Activated T-helper 1 cell treated with Interleukin-2 at 50 U/mL for 16 hours (primary cell): ENCODE results near the gene MAIP1.
"Not testable (repeated sequence)": the region's sequence is repeated elsewhere in the genome, so short reads cannot be mapped to it uniquely, and the experiment has no call there.

ENCODE experiments used
- DNase-seq: peaks from one replicate; pipeline ENCODE4 v3.0.0-alpha.2; 2020; ENCODE audit warnings: low read depth

Gene MAIP1, protein sequence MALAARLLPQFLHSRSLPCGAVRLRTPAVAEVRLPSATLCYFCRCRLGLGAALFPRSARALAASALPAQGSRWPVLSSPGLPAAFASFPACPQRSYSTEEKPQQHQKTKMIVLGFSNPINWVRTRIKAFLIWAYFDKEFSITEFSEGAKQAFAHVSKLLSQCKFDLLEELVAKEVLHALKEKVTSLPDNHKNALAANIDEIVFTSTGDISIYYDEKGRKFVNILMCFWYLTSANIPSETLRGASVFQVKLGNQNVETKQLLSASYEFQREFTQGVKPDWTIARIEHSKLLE

DNA sequence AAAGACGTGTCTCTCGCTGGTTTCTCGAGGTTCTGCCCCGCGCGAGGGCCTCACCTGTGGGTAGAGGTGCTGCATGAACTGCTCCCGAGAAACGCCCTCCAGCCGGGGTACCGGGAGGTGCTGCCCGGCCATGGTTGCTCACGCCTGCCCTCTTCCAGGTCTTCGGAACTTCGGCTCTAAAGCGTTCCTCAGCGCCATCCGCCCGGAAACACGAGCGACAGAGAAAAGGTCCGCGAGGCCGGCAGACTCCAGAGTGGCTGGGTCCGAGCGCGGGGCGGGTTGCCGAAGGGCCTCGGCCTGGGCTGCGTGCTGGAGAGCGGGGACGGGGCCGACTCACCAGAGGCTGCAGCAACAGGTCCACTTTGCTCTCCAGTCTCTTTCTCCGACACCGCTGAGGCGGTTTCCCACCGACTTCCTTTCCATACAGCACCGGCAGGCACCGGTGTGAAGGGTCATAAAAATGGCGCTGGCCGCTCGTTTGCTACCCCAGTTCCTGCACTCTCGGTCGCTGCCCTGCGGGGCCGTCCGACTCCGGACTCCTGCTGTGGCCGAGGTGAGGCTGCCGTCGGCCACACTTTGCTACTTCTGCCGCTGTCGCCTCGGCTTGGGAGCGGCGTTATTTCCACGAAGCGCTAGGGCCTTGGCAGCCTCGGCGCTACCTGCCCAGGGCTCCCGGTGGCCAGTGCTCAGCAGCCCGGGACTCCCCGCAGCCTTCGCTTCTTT, at the start of gene MAIP1, which contains the start of gene TYW5:
Gene MAIP1 (plus strand): TSS at position 244 of the 723 bp plus-strand sequence. CDS start 217 bp downstream, at position 461.
Gene TYW5 (minus strand): TSS at position 153 of the 723 bp plus-strand sequence. CDS start 21 bp downstream, at position 132.
- DNase-seq: peak; percentile 59

DNA sequence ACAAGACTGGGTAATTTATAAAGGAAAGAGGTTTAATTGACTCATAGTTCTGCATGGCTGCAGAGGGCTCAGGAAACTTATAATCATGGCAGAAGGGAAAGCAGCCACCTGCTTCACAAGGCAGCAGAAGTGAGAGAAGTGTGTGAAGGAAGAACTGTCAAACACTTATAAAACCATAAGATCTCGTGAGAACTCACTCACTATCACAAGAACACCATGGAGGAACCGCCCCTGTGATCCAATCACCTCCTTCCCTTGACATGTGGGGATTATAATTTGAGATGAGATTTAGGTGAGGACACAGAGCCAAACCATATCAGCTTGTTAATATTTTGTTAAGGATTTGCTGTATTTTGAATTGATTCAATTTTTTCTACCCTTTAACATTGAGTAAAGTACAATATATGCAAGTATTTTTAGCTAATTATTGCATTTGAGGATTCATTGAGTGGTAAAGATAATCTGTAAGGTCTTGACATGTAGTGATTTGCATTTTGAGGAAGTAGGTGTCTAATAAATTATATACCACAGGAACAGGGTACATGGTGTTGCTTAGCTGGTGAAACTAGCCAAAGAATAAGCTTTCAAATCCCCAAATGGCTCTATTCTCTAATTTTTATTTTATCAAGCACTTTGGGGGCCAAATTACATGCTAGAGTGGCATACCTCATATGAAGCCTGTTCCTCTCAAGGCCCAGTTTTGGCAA, 48.2 kb upstream of the MAIP1 start:
- DNase-seq: no peak

DNA sequence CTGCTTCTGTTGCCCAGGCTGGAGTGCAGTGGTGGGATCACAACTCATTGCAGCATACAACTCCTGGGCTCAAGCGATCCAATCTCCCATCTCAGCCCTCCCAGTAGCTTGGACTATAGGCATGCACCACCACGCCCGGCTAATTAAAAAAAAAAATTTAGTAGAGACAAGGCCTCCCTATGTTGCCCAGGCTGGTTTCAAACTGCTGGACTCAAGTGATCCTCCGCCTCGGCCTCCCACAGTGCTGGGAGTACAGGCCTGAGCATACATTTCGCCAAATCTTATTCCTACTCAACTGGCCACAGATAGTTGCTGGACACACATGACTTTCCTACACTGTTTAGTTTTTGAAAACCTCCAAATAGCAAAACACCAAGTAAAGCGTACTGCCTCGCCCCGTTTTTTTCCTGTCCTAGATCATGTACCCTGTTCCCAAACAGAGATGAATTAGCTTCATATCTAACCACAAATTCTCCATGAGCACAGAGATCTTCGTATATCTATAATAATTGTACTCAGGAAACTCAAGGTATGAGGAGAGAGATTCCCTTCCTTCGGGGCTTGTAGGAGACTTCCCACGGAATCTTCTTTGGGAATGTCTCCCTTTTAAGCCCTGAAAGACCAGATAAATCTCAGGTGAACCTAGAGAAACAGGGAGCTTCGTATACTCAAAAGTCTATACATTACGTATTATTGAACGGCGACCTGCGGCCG, 44.9 kb upstream of the MAIP1 start:
- DNase-seq: no peak

DNA sequence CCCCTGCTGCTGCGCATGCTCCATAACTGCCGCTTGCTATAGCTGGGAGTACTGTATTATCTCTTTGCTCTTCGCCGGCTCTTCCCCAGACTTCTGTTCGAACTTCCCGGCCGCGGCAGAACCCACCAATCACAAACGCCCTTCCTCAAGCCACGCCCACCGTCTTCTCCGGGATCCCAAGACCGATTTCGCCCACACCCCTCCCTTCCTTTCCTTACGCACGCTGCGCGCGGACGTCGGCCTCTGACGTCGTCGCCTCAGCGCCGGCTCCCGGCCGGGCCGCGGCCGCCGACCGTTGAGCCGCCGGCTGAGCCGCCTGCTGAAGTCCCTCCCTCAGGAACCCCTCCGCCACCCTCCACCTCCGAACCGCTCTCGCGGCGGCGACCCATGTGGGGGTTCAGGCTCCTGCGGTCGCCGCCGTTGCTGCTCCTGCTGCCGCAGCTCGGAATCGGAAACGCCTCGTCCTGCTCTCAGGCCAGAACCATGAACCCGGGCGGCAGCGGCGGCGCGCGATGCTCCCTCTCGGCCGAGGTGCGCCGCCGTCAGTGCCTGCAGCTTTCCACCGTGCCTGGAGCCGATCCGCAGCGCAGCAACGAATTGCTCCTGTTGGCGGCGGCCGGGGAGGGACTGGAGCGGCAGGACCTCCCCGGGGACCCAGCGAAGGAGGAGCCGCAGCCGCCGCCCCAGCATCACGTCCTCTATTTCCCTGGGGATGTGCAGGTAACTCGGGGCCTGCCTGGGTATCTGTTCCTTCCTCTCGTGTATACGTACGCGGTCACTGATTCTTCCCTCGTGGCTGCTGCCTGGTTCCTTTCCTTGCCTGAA, 44.1 kb upstream of the MAIP1 start, which contains the start of gene C2orf69:
Gene C2orf69 (plus strand): TSS at position 242 of the 825 bp plus-strand sequence. CDS start 146 bp downstream, at position 388.
- DNase-seq: peak; percentile 82

DNA sequence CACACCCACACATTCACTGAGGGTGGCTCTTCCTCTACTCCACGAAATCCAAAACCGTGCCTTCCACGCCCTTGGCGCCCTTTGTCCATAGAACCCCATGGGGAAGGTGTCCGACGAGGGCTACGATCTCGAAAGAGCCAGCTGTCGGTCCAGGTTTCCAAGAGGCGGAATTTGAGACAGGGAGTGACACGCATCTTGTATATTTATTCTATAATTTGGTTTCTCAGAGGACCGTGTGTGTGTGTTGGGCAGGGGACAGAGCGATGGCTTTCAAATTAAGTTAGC, 43.6 kb upstream of the MAIP1 start:
- DNase-seq: no peak

DNA sequence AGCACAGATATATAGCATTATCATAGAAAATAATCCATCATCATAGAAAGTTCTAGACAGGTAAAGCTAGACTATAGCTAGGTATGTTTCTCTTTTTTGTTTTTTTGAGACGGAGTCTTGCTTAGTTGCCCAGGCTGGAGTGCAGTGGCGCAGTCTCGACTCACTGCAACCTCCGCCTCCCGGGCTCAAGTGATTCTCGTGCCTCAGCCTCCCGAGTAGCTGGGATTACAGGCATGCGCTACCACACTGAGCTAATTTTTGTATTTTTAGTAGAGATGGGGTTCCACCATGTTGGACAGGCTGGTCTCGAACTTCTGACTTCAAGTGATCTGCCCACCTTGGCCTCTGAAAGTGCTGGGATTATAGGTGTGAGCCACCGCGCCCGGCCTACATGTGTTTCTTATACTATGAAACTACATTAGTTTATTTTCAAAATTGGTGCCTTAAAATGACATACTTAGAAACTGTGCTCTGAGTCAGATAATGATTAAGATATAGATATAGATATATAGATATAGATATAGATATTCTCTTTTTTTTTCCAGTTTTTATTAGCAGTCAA, 42.7 kb upstream of the MAIP1 start:
- DNase-seq: not testable (repeated sequence)

DNA sequence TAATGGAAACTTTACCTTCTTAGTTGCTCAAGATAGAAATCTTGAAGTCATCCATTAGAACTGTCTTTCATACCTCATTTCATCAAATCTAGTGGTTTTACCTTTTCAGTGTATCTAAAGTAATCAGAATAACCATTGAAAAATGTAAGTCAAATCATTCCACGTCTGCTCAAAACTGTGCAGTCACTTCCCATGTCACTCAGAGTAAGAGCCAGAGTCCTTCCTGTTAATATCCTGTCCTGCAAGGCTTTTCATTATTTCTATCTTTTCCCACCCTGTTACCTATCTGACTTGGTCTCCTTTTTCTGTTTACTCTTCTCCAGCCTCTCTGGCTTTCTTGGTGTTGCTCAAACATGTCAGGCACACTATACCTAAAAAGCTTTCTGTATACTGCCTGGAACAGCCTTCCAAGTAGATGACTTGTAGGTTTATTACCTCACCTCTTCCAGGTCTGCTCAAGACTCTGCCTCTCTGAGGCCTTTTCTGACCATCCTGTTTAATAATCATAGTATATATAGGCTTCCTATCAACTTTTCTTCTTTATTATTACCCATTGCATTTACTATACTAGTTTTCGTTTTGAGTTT, 40.9 kb upstream of the MAIP1 start:
- DNase-seq: no peak

DNA sequence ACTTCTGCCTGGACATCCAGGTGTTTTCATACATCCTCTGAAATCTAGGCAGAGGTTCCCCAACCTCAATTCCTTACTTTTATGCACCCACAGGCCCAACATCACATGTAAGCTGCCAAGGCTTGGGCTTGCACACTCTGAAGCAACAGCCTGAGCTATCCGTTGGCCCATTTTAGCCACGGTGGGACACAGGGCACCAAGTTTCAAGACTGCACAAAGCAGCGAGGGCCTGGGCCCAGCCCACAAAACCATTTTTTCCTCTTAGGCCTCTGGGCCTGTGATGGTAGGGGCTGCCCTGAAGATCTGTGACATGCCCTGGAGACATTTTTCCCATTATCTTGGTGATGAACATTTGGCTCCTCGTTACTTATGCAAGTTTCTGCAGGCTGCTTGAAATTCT, 38.4 kb upstream of the MAIP1 start:
- no peak for DNase-seq

DNA sequence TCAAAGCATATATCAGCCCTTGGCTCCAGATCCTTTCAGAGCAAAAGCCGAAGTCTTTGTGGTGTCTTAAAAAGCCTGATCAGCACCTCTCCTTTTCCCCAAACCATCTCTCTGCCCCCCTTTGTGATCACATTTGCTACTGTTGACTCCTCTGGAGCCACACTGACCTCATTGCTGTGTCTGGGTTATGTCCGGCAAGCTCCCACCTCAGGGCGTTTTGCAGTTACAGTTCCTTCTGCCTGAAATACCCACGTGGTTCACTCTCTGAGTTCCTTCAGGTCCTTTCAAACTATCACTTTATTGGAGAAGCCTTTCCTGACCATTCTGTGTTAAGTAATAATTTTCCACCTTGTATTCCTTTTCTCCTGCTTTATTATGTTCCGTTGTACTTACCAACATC, 32.5 kb upstream of the MAIP1 start:
- DNase-seq: no peak

DNA sequence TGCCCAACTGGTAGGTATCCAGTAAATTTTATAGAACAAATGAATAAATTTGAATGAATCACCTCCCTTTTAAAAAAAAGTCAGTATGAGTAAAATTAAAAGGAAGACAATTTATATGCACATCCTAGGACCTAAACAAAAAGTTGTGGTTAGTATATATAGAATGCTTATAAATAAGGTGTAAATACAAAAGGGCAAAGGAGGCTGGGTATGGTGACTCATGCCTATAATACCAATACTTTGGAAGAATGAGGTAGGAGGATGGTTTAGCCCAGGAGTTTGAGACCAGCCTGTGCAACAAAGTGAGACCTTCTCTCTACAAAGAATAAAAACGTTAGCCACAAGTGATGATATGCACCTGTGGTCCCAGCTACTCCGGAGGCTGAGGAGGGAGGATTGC, 31.5 kb upstream of the MAIP1 start:
- DNase-seq: no peak

DNA sequence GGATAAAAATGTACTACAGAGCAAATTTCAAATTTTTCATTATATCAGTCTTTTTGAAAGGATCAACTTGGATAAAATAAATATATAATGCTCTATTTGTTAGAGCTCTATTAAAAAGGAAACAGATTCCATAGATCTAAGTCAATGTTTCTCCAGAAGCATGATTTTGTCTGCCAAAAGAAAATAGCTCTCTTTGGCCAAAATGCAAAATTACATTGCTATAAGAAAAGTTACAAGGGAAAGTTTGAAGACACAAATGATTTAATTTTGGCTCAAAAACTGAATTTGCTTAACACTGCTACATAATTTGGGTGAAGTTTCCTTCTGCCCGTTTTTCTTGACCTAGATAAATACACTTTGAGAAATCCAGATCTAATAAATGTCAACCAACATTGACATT, 28.6 kb upstream of the MAIP1 start:
- DNase-seq: no peak

DNA sequence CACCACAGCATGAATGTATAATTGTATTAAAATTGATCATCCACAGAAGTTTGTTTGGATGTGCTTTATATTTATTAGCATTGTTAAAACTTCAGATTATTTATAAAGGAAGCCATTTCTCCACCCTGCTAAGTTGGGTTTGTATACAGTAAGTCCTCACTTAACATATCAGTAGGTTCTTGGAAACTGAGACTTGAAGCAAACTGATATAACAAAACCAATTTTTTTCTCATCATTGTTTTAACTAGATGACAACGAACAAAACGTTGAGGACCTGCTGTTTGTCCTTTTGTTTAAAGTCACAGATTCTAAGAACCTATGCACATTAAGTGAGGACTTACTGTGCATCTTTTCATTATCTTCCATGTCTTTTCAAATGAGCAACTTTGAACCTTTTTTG, 27.2 kb upstream of the MAIP1 start:
- no peak for DNase-seq

DNA sequence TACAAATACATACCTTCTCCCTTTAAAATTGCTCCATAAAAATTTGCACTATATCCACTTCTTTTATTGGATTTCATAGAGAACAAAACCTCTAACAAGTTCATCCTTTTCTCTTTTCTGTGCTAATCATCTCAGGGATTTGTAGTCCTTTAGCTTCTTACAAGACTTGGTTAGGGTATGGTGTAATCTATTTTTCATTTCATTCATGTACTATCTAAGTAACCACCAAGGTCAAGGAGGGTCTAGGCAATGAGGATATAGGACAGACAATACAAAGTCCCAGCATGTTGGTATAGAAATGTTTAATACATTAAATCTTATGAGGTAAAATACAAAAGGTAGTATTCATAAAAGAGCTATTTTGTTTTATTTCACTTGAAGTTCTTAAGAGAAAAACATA, 26.8 kb upstream of the MAIP1 start:
- no peak for DNase-seq

DNA sequence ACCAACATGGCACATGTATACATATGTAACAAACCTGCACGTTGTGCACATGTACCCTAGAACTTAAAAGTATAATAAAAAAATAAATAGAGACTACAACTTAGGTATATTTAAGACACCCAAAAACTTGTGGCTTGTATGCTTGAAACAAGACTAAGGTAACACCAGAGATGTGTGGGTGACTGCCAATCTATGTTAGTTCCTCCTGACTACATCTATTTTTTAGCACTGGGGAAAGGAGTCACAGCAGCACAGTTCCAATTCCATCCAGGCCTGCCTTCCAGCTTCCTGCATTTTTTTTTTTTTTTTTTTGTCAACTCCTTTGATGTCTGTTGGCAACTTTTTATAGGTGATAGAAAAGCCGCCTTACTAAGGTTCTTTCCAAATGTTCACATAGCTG, 26.1 kb upstream of the MAIP1 start:
- no peak for DNase-seq

DNA sequence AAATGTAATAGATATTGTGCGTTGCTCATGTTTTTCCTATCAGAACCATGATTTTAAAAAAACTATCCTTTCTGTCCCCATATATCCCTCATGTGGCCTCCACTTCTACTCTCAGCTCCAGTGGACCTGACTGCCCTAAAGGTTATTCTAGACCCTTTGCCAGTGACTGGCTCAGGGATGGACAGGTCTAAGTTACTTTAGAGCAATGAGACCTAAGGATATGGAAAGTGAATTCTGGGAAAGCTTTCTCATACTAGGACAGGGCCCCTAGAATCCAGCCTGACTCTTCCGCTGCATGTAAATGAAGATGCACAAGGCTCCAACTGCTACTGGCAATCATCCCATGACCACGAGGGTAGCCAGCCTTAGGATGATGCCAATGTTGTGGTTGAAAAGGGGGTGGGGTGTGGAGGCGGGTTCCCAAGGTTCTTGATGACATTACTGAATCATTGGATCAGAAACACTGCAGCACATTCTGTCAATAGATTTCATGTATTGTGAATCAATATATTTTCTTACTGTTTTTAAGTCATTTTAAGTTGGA, 23.0 kb upstream of the MAIP1 start:
- no peak for DNase-seq

DNA sequence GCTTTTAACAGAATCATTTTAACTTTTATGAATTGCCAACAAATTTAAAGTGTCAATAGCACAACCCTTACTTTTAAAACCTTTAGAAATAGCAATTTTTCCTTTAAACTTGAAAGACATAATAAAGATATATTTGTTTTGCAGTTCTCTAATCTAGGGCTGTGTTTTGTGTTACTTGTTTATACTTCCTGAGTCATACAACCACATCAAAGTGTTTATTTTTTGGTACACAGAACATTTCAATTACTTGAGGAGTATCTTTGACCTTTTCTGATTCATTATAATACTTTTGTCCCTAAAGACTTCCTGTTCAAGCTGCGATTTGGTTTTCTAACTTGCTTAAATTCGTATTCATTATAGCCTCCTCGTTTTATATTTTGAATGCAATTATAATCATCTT, 21.9 kb upstream of the MAIP1 start:
- no peak for DNase-seq

DNA sequence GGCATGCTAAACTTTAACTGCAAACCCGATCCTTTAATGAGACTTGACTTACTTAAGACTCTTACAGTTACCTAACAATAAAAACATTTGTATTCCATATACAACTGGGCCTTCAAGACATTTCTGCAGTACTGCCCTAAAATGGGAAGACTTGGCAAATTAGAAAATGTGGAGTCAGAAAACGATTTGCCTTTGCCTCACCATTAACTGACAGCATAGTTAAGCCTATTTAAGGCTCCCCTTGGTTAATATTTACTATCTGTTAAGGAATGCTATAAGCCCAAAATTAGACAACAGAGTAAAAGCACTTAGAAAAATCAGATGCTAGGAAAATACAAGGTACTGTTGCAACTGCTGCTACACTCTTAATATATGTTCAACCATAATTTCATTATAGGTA, 18.8 kb upstream of the MAIP1 start:
- DNase-seq: no peak

DNA sequence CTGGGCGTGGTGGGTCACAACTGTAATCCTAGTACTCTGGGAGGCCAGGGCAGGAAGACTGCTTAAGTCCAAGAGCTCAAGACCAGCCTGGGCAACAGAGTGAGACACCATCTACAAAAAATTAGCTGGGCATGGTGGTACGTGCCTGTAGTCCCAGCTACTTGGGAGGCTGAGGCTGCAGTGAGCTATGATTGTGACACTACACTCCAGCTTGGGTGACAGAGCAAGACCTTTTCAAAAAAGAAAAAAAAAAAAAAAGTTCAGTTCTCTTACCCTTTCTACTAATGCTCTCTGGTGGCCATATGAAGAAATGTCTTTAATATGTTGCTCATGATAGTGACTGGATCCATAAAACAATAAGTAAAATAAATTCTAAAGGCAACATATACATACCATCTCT, 15.0 kb upstream of the MAIP1 start:
- no peak for DNase-seq

DNA sequence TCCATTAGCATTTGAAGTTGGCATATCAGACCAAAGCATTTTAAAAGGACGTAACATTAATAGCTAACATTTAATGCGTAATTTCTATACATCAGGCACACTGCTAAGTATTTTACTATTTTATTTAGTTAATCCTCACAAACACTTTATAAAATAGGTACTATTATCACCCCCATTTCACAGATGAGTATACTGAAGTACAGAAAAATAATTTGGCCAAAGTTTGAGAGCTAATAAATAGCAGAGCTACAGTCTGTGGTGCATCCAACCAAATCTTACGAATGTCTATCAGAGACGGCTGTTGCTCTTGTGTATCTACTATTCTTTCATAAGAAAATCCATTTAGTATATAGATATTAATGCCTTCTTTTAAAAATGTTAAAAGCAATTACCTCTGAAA, 12.0 kb upstream of the MAIP1 start:
- DNase-seq: no peak

DNA sequence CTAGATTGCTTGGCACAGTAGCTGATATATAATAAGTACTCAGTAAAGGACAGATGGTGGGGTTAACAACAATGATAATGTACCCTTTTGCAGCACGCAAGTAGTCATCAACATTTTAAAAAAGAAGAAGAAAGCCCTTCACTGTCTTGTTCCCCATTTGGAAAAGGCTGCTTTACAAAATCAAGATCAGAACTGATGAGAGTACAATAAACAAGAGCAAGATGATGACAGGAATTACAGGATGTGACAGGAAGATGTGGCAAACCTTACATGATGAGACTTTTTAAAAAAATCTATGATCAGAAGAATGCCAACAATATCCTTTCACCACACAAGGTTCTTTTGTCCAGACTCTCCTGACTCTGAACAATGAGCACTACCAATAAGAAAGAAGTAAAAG, 9.2 kb upstream of the MAIP1 start:
- no peak for DNase-seq

DNA sequence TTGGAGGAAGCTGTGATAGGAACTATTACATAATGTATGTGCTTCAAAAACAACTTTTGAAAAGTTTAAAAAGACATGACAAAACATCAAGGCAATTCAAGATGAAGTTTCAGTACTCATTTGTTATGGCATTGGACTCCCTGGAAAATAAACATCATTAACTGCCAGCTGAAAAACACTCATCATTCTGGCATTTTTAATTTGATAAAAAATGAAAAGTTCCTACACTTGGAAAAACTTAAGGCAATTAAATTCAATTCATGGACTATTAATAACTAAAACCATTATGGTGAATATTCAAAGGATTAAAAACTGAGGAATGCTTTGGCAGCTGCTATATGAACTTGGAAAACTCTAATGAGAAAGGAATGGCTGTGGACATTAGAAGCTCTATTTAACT, 8.5 kb upstream of the MAIP1 start:
- DNase-seq: no peak
